NCI-H446 (cell line): ENCODE results near the gene COMMD1.
"Not testable (repeated sequence)": the region's sequence is repeated elsewhere in the genome, so short reads cannot be mapped to it uniquely, and the experiment has no call there.

Source experiments
- DNase-seq, 2 experiments: peaks; one replicate each; lab custom pipeline; 2025; lab: John Stamatoyannopoulos, UW

COMMD1 gene

GRCh38 chr2:61924895-61925663 is 19.6 kb downstream of the COMMD1 start:
- DNase-seq, result no peak

GRCh38 chr2:61926531-61927477 is 21.3 kb downstream of the COMMD1 start:
- DNase-seq, result no peak

- no peak for DNase-seq
Measured at GRCh38 chr2:61928826-61929461, 23.5 kb downstream of the COMMD1 start.

- DNase-seq, result no peak
Measured at GRCh38 chr2:61937098-61937497, 31.6 kb downstream of the COMMD1 start.

GRCh38 chr2:61937886-61938285 is 32.4 kb downstream of the COMMD1 start:
- peak in 1 of 2 experiments; percentile 10 for DNase-seq

- peak in 1 of 2 experiments; percentile 3 for DNase-seq
Measured at GRCh38 chr2:61938511-61938910, 33.0 kb downstream of the COMMD1 start.

GRCh38 chr2:61943251-61943650 is 37.8 kb downstream of the COMMD1 start:
- no peak for DNase-seq

- no peak for DNase-seq
Measured at GRCh38 chr2:61946666-61947065, 41.2 kb downstream of the COMMD1 start.

- DNase-seq, result no peak
Measured at GRCh38 chr2:61948661-61949457, 43.4 kb downstream of the COMMD1 start.

GRCh38 chr2:61949458-61949713 is 43.9 kb downstream of the COMMD1 start:
- DNase-seq, result no peak

GRCh38 chr2:61949714-61950560 is 44.5 kb downstream of the COMMD1 start:
- no peak for DNase-seq

- no peak for DNase-seq
Measured at GRCh38 chr2:61950571-61951315, 45.3 kb downstream of the COMMD1 start.

- DNase-seq, result no peak
Measured at GRCh38 chr2:61951881-61952280, 46.4 kb downstream of the COMMD1 start.

- no peak for DNase-seq
Measured at GRCh38 chr2:61952288-61952687, 46.8 kb downstream of the COMMD1 start.

GRCh38 chr2:61954856-61955255 is 49.4 kb downstream of the COMMD1 start:
- DNase-seq, result not testable (repeated sequence)

- DNase-seq, result no peak
Measured at GRCh38 chr2:61959381-61960293, 54.2 kb downstream of the COMMD1 start.

- DNase-seq, result no peak
Measured at GRCh38 chr2:61961231-61961901, 55.9 kb downstream of the COMMD1 start.
